Measurements from ENCODE around the gene DNAH3. TPM values are rescaled to one million over a fixed set of nuclear protein-coding genes. Genes with fewer than 3 reads are reported as not detected.

The DNAH3 gene
- total RNA-seq, 2 experiments from 2014 or later = 0.02 to 0.03 TPM

GRCh38 chr16:20906341-20907255 is 244.0 kb downstream of the DNAH3 start:
- ATAC-seq (no peak), DNase-seq (no peak)
- H3K27me3 Mint-ChIP-seq = no peaks in the 10 kb centered on the region
- peaks cover 93% of the 10 kb centered on the region for H3K4me1 Mint-ChIP-seq
- CTCF ChIA-PET = interaction anchor here (2.4 to 5.7 kb wide), 2 partner anchors 32 to 57 kb away, joined by 8 to 19 read pairs; no protein-coding TSS in a partner anchor
- peaks cover 62% of the 10 kb centered on the region for H3K36me3 Mint-ChIP-seq
- no peak overlapping the region for H3K27ac Mint-ChIP-seq
- H3K9me3 Mint-ChIP-seq (ENCODE audit: low read depth) = no peaks in the 10 kb centered on the region
- H3K4me3 Mint-ChIP-seq = no peak overlapping the region

GRCh38 chr16:20905576-20905975 is 245.1 kb downstream of the DNAH3 start:
- CTCF ChIA-PET = interaction anchor here (3.5 kb wide), 1 partner anchor 31 kb away, joined by 24 read pairs; no protein-coding TSS in a partner anchor
- Mint-ChIP-seq H3K27me3 (no peaks in the 10 kb centered on the region), H3K4me1 (peaks cover 89% of the 10 kb centered on the region), H3K9me3 (ENCODE audit: low read depth) (no peaks in the 10 kb centered on the region), H3K27ac (no peak overlapping the region), H3K4me3 (no peak overlapping the region), H3K36me3 (peaks cover 70% of the 10 kb centered on the region)
- DNase-seq (no peak), ATAC-seq (no peak)

- peaks cover 72% of the 10 kb centered on the region for H3K36me3 Mint-ChIP-seq
- no peak for ATAC-seq
- no peaks in the 10 kb centered on the region for H3K9me3 Mint-ChIP-seq (ENCODE audit: low read depth)
- no peaks in the 10 kb centered on the region for H3K27me3 Mint-ChIP-seq
- CTCF ChIA-PET = interaction anchor here (1.4 to 3.5 kb wide), 4 partner anchors 30 to 90 kb away, joined by 3 to 24 read pairs (median 6); no protein-coding TSS in a partner anchor
- H3K4me3 Mint-ChIP-seq = peak overlapping the region; percentile 97
- DNase-seq = no peak
- peaks cover 79% of the 10 kb centered on the region for H3K4me1 Mint-ChIP-seq
- H3K27ac Mint-ChIP-seq = peak overlapping the region; percentile 99
Observed at GRCh38 chr16:20904507-20905081, 246.1 kb downstream of the DNAH3 start.

DNA sequence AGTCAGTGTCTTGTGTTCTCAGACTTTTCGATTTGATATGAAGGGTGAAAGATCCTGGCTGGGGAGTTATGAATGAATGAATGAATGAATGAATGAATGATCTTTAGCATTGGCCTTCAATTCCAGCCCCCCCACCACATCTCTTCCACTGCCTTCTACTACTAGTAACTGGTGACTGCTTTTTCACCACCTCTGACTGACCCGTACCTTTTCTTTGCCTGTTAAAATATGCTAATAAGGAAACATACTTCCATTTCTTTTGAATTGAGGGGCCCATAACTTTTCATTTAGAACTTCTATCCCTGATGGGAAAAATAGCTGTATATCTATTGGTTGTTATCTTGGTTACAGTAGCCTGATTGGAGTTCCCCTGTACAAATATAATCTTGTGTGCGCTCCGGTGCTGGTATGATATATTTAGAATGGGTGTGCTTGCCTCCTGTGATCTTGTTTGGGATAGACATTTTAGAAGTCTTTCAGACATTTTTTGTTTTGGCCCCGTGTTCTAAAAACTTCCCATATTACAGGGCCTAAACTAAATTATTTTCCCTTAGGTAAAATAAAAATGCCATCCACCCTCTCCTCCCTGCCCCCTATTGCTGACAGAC is 246.6 kb downstream of the DNAH3 start:
- CTCF ChIA-PET = interaction anchor here (1.4 to 3.5 kb wide), 5 partner anchors 29 to 89 kb away, joined by 3 to 24 read pairs (median 5); no protein-coding TSS in a partner anchor
- Mint-ChIP-seq H3K36me3 (peaks cover 67% of the 10 kb centered on the region), H3K4me3 (peak overlapping the region; percentile 97), H3K4me1 (peaks cover 79% of the 10 kb centered on the region), H3K27ac (peak overlapping the region; percentile 99), H3K27me3 (no peaks in the 10 kb centered on the region), H3K9me3 (ENCODE audit: low read depth) (no peaks in the 10 kb centered on the region)
- no peak for DNase-seq
- no peak for ATAC-seq

DNA sequence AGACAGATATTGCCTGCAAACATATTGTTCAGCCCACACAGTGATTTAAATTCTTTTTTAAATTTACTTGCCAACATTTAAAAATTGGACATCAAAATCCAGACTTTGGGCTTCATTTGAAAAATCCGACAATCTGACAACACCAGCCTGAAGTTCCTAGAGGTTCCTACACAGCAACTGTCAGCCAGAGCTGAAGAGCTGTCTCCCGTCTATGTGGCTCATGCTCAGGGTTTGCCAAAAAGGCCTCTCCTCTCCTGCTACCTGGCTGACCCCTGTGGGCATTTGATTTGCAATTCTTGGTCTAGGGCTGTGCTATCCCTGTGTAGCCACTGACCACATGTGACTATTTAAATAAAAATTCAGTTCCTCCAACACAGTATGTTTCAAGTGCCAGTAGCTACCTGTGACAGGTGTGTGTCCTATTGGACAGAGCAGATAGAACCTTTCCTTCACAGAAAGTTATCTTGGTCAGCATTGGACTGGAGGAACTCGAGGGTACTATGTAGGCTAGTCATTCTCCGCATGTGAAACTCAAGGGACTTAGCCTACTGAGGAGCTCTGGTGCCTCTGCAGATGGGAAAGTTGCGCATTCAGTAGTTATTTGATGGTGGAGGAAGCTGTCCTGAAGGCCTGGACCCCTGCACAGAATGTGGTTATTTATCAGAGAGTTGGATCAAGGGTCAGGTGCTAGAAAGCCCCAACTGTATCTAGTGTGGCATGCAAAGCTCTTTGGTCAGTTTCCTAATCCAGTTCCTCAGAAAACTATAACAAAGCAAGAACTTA is 247.3 kb downstream of the DNAH3 start:
- H3K9me3 Mint-ChIP-seq (ENCODE audit: low read depth) = no peaks in the 10 kb centered on the region
- CTCF ChIA-PET = interaction anchor here (1.4 to 3.5 kb wide), 5 partner anchors 29 to 89 kb away, joined by 3 to 24 read pairs (median 5); no protein-coding TSS in a partner anchor
- H3K27me3 Mint-ChIP-seq = no peaks in the 10 kb centered on the region
- H3K4me1 Mint-ChIP-seq = peaks cover 80% of the 10 kb centered on the region
- H3K27ac Mint-ChIP-seq = peak overlapping the region; percentile 99
- H3K4me3 Mint-ChIP-seq = peak overlapping the region; percentile 97
- no peak for ATAC-seq
- H3K36me3 Mint-ChIP-seq = peaks cover 67% of the 10 kb centered on the region
- no peak for DNase-seq

GRCh38 chr16:20902426-20902825 is 248.2 kb downstream of the DNAH3 start:
- Mint-ChIP-seq H3K4me3 (peak overlapping the region; percentile 97), H3K27ac (peak overlapping the region; percentile 99), H3K4me1 (peaks cover 80% of the 10 kb centered on the region), H3K27me3 (no peaks in the 10 kb centered on the region), H3K9me3 (ENCODE audit: low read depth) (no peaks in the 10 kb centered on the region), H3K36me3 (peaks cover 67% of the 10 kb centered on the region)
- CTCF ChIA-PET = interaction anchor here (1.5 to 3.5 kb wide), 3 partner anchors 28 to 52 kb away, joined by 5 to 24 read pairs (median 9); no protein-coding TSS in a partner anchor
- ATAC-seq (no peak), DNase-seq (no peak)

DNA sequence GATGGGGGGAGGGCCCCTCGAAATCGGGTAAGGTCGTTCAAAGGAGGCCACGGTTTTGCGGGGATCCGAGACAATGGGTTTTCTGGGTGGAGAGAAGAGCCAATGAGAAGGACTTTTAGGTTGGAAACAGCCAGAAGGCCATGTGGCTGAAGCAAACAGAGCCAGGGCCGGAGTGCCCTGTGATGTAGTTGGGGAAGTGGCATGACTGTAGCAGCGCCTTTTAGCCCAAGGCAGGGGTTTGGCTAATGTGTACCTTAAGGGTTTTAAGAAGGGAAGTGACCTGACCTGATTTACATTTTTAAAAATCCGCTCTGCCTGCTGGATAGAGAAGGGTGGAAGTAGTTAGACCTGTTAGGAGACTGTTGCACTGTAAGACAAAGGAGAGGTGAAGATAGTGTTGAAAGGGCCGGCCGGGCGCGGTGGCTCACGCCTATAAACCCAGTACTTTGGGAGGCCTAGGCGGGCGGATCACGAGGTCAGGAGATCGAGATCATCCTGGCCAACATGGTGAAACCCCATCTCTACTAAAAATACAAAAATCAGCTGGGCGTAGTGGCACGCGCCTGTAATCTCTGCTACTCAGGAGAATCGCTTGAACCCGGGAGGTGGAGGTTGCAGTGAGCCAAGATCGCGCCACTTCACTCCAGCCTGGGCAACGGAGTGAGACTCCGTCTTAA is 249.1 kb downstream of the DNAH3 start:
- Mint-ChIP-seq H3K27ac (peak overlapping the region; percentile 99), H3K9me3 (ENCODE audit: low read depth) (no peaks in the 10 kb centered on the region), H3K36me3 (peaks cover 60% of the 10 kb centered on the region), H3K4me3 (peak overlapping the region; percentile 97), H3K4me1 (peaks cover 82% of the 10 kb centered on the region), H3K27me3 (no peaks in the 10 kb centered on the region)
- DNase-seq (peak; percentile 68), ATAC-seq (peak; percentile 1)
- CTCF ChIA-PET = interaction anchor here (1.0 to 3.7 kb wide), 6 partner anchors 15 to 51 kb away, joined by 3 to 24 read pairs (median 8); no protein-coding TSS in a partner anchor

DNA sequence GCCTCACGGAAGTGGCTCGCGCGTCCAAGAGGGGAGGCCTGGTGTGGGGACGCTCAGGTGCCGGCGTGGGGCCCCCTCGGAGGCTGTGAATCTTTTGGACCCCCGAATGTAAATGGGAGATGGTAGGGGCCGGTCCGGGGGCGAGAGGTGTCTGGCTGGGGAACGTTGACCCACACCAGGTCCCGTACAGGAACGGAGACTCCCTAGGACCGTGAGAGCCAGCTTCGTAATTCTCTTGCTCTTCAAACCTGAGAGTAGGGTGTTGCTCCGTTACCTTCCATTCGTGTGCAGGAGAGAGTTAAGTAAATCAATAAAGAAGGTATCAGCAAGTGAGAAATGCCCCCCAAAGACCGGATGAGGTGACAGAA is 249.6 kb downstream of the DNAH3 start:
- peak overlapping the region; percentile 97 for H3K4me3 Mint-ChIP-seq
- peak overlapping the region; percentile 99 for H3K27ac Mint-ChIP-seq
- ATAC-seq (peak; percentile 4), DNase-seq (no peak)
- no peaks in the 10 kb centered on the region for H3K9me3 Mint-ChIP-seq (ENCODE audit: low read depth)
- H3K4me1 Mint-ChIP-seq = peaks cover 77% of the 10 kb centered on the region
- H3K27me3 Mint-ChIP-seq = no peaks in the 10 kb centered on the region
- CTCF ChIA-PET = interaction anchor here (1.0 to 3.7 kb wide), 7 partner anchors 9 to 51 kb away, joined by 3 to 24 read pairs (median 8); no protein-coding TSS in a partner anchor
- peaks cover 59% of the 10 kb centered on the region for H3K36me3 Mint-ChIP-seq

DNA sequence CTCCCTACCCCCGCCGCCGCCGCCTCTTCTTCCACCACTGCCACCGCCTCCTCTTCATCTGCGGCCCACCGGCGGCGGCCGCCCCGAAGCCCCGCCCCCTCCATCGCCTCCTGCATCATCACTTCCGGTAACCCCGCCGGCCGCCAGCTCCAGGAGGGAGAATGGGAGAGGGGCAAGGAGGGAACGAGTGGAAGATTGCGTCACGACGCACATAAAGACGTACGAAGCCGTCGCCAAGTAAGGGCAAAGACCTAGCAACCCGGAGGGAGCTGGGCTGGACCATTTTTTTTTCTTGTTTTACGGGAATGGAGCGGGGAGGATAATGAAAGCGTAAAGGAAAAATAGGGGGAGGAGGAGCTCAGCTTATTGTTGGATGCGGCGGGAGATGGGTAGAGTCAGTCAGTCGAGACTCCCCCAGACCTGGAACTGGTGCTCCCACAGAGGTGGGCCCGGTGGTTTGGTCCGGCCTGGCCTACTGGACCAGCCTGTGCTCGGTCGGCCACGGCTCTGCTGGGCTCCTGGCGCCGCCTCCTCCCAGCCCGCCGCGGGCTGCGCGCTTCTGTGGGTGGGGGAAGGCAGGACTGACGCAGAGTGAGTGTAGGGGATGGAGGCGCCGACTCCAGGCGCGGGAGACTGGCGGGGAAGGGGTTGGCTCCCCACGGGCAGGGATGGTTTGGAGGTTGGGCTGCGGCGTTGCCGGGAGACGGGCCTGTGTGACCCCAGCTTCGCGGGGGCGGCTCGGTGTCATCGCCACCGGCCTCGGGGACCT is 250.2 kb downstream of the DNAH3 start, which contains the start of the genes DCUN1D3 and LYRM1:
Gene DCUN1D3 (minus strand): TSS at position 60 of the 769 bp plus-strand sequence. CDS start 37,820 bp downstream, outside the sequence.
Gene LYRM1 (plus strand): TSS at position 473 of the 769 bp plus-strand sequence. CDS start 14,785 bp downstream, outside the sequence.
- CTCF ChIA-PET = interaction anchor here (0.6 to 3.7 kb wide), 11 partner anchors 10 to 288 kb away, joined by 3 to 24 read pairs (median 6); no protein-coding TSS in a partner anchor
- no peaks in the 10 kb centered on the region for H3K9me3 Mint-ChIP-seq (ENCODE audit: low read depth)
- H3K4me1 Mint-ChIP-seq = peaks cover 75% of the 10 kb centered on the region
- ATAC-seq (peak; percentile 78), DNase-seq (peak; percentile 95)
- H3K36me3 Mint-ChIP-seq = peaks cover 61% of the 10 kb centered on the region
- H3K4me3 Mint-ChIP-seq = peak within 1 kb of the TSS; percentile 97
- H3K27ac Mint-ChIP-seq = peak within 1 kb of the TSS; percentile 99
- H3K27me3 Mint-ChIP-seq = no peaks in the 10 kb centered on the region

DNA sequence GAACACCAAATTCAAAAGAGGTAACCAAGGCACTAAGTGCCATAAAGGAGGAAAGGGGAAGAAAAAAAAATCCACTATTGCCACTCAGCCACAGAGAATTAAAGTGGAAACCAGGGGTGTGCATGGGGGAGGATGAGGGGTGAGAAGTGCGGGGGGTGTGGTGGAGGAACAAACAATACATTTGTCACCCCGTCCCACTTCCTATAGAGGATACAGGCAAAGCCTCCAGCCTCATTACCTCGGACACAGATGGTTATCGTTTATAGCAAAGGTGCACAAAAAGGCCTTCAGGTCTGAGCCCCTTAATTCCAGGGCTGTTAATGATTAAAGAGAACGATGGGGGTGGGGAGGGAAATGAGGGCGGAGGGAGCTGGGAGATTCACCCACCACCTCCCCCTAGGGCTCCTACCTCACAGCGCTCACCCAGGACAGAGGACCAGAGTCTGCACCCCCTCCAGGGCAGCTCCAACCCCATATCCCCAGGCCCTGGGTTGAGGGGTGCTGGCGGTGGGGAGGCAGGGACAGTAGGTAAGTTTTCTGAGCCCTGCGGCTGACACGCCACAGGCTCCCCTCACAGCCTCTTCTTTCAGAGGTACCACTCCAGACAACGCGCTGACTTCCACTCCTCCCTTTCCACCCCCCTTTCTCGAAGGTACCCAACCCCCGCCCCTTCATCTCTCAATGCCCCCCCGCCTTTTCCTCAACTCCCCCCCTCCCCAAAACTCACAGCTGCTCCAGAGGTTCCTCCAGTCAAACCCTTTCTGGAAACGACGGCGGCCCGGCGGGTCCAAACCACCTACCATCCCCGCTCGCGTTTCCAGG is 251.0 kb downstream of the DNAH3 start:
- Mint-ChIP-seq H3K27me3 (no peaks in the 10 kb centered on the region), H3K4me3 (peak overlapping the region; percentile 97), H3K9me3 (ENCODE audit: low read depth) (no peaks in the 10 kb centered on the region), H3K4me1 (peaks cover 71% of the 10 kb centered on the region), H3K27ac (peak overlapping the region; percentile 99), H3K36me3 (peaks cover 58% of the 10 kb centered on the region)
- DNase-seq (no peak), ATAC-seq (peak; percentile 14)
- CTCF ChIA-PET = interaction anchor here (0.6 to 3.7 kb wide), 11 partner anchors 10 to 289 kb away, joined by 3 to 24 read pairs (median 6); no protein-coding TSS in a partner anchor
